Mesendoderm (in vitro differentiated cells): ENCODE measurements around the gene AKAP11.

Experiments
- DNase-seq: peaks from one replicate; pipeline ENCODE4 v3.0.0; 2013
- H2AK5ac ChIP-seq: 2 replicates; pipeline ENCODE4 v1.6.1; 2013; ENCODE audit warnings: low read length, inconsistent platforms
- H2BK120ac ChIP-seq: 2 replicates; pipeline ENCODE4 v1.6.1; 2013; ENCODE audit warnings: low read depth, mild to moderate bottlenecking, low read length, moderate library complexity, mixed read lengths
- H2BK15ac ChIP-seq: replicated peaks from 2 replicates; pipeline ENCODE4 v1.6.1; 2013; ENCODE audit warnings: low read depth, mild to moderate bottlenecking, moderate library complexity
- H2BK5ac ChIP-seq: 2 replicates; pipeline ENCODE4 v1.6.1; 2013; ENCODE audit warnings: low read length, inconsistent platforms
- H3K18ac ChIP-seq: 2 replicates; pipeline ENCODE4 v1.6.1; 2013; ENCODE audit warnings: mild to moderate bottlenecking, low read length, mixed read lengths
- H3K23ac ChIP-seq: one replicate; pipeline ENCODE4 v1.6.1; 2013; ENCODE audit warnings: low read length
- H3K27ac ChIP-seq: 2 replicates; pipeline ENCODE4 v1.5.1; 2013; ENCODE audit warnings: low read depth, mild to moderate bottlenecking, inconsistent platforms, low read length, moderate library complexity
- H3K27me3 ChIP-seq: 2 replicates; pipeline ENCODE4 v1.6.1; 2013; ENCODE audit warnings: low read length, control low read depth, mild to moderate bottlenecking, inconsistent platforms; ENCODE audit not compliant: insufficient read depth, poor library complexity
- H3K36me3 ChIP-seq: 2 replicates; pipeline ENCODE4 v1.6.1; 2013; ENCODE audit warnings: low read length, inconsistent platforms; ENCODE audit not compliant: control insufficient read depth, insufficient read depth
- H3K4ac ChIP-seq: one replicate; pipeline ENCODE4 v1.6.1; 2013; ENCODE audit warnings: low read depth, mild to moderate bottlenecking, low read length, moderate library complexity
- H3K4me1 ChIP-seq: 2 replicates; pipeline ENCODE4 v1.6.1; 2013; ENCODE audit warnings: low read depth, low read length, inconsistent platforms; ENCODE audit not compliant: control insufficient read depth
- H3K4me2 ChIP-seq: 2 replicates; pipeline ENCODE4 v1.6.1; 2013; ENCODE audit warnings: low read length
- H3K4me3 ChIP-seq: 2 replicates; pipeline ENCODE4 v1.5.1; 2013; ENCODE audit warnings: mild to moderate bottlenecking, low read length
- H3K56ac ChIP-seq: one replicate; pipeline ENCODE4 v1.6.1; 2013; ENCODE audit warnings: low read length
- H3K79me1 ChIP-seq: 2 replicates; pipeline ENCODE4 v1.6.1; 2013; ENCODE audit warnings: low read length, inconsistent platforms
- H3K79me2 ChIP-seq: 2 replicates; pipeline ENCODE4 v1.6.1; 2013; ENCODE audit warnings: mild to moderate bottlenecking, low read length; ENCODE audit not compliant: control insufficient read depth, insufficient read depth
- H3K9ac ChIP-seq: 2 replicates; pipeline ENCODE4 v1.6.1; 2013; ENCODE audit warnings: low read length, inconsistent platforms
- H4K5ac ChIP-seq: one replicate; pipeline ENCODE4 v1.6.1; 2013; ENCODE audit warnings: low read length
- H4K8ac ChIP-seq: one replicate; pipeline ENCODE4 v1.6.1; 2013; ENCODE audit warnings: low read depth, mild to moderate bottlenecking, control low read depth, low read length, moderate library complexity
- WGBS: extraction: QIAGEN DNeasy Blood & Tissue Kit; methylation state at CpG from one replicate; pipeline ENCODE4 v1.1.7; 2013; ENCODE audit warnings: low lambda C conversion rate, missing lambda C conversion rate; ENCODE audit not compliant: insufficient coverage; ENCODE audit errors: extremely low coverage; 5-methylcytosine and 5-hydroxymethylcytosine counted together

Gene AKAP11

GRCh38 chr13:42364613-42365000 lies 92.7 kb downstream of the AKAP11 start:
- H3K79me2 ChIP-seq: no peaks in the 10 kb centered on the region
- H4K5ac ChIP-seq: no peak overlapping the region
- no peaks in the 10 kb centered on the region for H3K36me3 ChIP-seq
- H3K4ac ChIP-seq: no peak overlapping the region
- no peak overlapping the region for H3K27ac ChIP-seq
- H3K9ac ChIP-seq: no peak overlapping the region
- no peak overlapping the region for H2BK15ac ChIP-seq
- H3K4me1 ChIP-seq: no peaks in the 10 kb centered on the region
- H4K8ac ChIP-seq: no peak overlapping the region
- no peaks in the 10 kb centered on the region for H3K79me1 ChIP-seq
- H3K4me3 ChIP-seq: no peak overlapping the region
- WGBS: no CpG with 5 or more reads among the region's 2 CpGs
- no peak overlapping the region for H2AK5ac ChIP-seq
- no peak overlapping the region for H2BK5ac ChIP-seq
- no peak overlapping the region for H3K18ac ChIP-seq
- no peak overlapping the region for H3K4me2 ChIP-seq
- H2BK120ac ChIP-seq: no peak overlapping the region
- no peaks in the 10 kb centered on the region for H3K27me3 ChIP-seq
- no peak overlapping the region for H3K23ac ChIP-seq
- DNase-seq: peak; percentile 72
- no peak overlapping the region for H3K56ac ChIP-seq

GRCh38 chr13:42367831-42368230 lies 95.9 kb downstream of the AKAP11 start:
- H2BK120ac ChIP-seq: no peak overlapping the region
- no peaks in the 10 kb centered on the region for H3K36me3 ChIP-seq
- no peak overlapping the region for H2BK15ac ChIP-seq
- no CpG with 5 or more reads among the region's 2 CpGs for WGBS
- H3K27ac ChIP-seq: no peak overlapping the region
- H2AK5ac ChIP-seq: no peak overlapping the region
- no peak overlapping the region for H3K18ac ChIP-seq
- H4K8ac ChIP-seq: no peak overlapping the region
- H3K9ac ChIP-seq: no peak overlapping the region
- H3K4me3 ChIP-seq: no peak overlapping the region
- no peaks in the 10 kb centered on the region for H3K4me1 ChIP-seq
- H3K79me1 ChIP-seq: no peaks in the 10 kb centered on the region
- no peaks in the 10 kb centered on the region for H3K27me3 ChIP-seq
- H3K56ac ChIP-seq: no peak overlapping the region
- DNase-seq: no peak
- H3K4ac ChIP-seq: no peak overlapping the region
- H3K79me2 ChIP-seq: no peaks in the 10 kb centered on the region
- no peak overlapping the region for H4K5ac ChIP-seq
- H2BK5ac ChIP-seq: no peak overlapping the region
- no peak overlapping the region for H3K4me2 ChIP-seq
- no peak overlapping the region for H3K23ac ChIP-seq

- Histone ChIP-seq H2BK120ac (no peak overlapping the region), H2AK5ac (no peak overlapping the region)
These were observed 97.3 kb downstream of the AKAP11 start for GRCh38 chr13:42369071-42369797.

GRCh38 chr13:42370229-42370628 lies 98.3 kb downstream of the AKAP11 start:
- no peak overlapping the region for H3K9ac ChIP-seq
- no peak overlapping the region for H3K23ac ChIP-seq
- no peak for DNase-seq
- H3K27me3 ChIP-seq: no peaks in the 10 kb centered on the region
- no peak overlapping the region for H3K4me3 ChIP-seq
- H4K5ac ChIP-seq: no peak overlapping the region
- no peak overlapping the region for H3K4me2 ChIP-seq
- no peak overlapping the region for H2BK15ac ChIP-seq
- H3K4ac ChIP-seq: no peak overlapping the region
- no peaks in the 10 kb centered on the region for H3K79me2 ChIP-seq
- H3K79me1 ChIP-seq: no peaks in the 10 kb centered on the region
- no peaks in the 10 kb centered on the region for H3K36me3 ChIP-seq
- no peak overlapping the region for H3K27ac ChIP-seq
- no peaks in the 10 kb centered on the region for H3K4me1 ChIP-seq
- no peak overlapping the region for H4K8ac ChIP-seq
- no peak overlapping the region for H3K18ac ChIP-seq
- no peak overlapping the region for H2BK5ac ChIP-seq
- no peak overlapping the region for H2BK120ac ChIP-seq
- no peak overlapping the region for H2AK5ac ChIP-seq
- no CpG with 5 or more reads among the region's 6 CpGs for WGBS
- no peak overlapping the region for H3K56ac ChIP-seq

More at GRCh38 chr13:42369071-42369797, 97.3 kb downstream of the AKAP11 start:
- Histone ChIP-seq H3K79me1 (no peaks in the 10 kb centered on the region), H3K79me2 (no peaks in the 10 kb centered on the region), H4K8ac (no peak overlapping the region), H2BK5ac (no peak overlapping the region), H3K36me3 (no peaks in the 10 kb centered on the region), H3K23ac (no peak overlapping the region), H3K4me1 (no peaks in the 10 kb centered on the region), H3K9ac (no peak overlapping the region), H3K18ac (no peak overlapping the region), H3K4me3 (no peak overlapping the region), H2BK15ac (no peak overlapping the region), H4K5ac (no peak overlapping the region), H3K56ac (no peak overlapping the region), H3K4ac (no peak overlapping the region), H3K27me3 (no peaks in the 10 kb centered on the region), H3K27ac (no peak overlapping the region), H3K4me2 (no peak overlapping the region)
- no peak for DNase-seq
- WGBS: no CpG with 5 or more reads among the region's 8 CpGs
